Measurements from ENCODE around the gene TSGA10.
"Not testable (repeated sequence)": the region's sequence is repeated elsewhere in the genome, so short reads cannot be mapped to it uniquely, and the experiment has no call there.

The TSGA10 gene

GRCh38 chr2:99081891-99082290, 72.9 kb downstream of the TSGA10 start:
- no peak for DNase-seq (ENCODE audit: insufficient read length, low spot score)
- no peak for FAIRE-seq

GRCh38 chr2:99079226-99079625, 75.5 kb downstream of the TSGA10 start:
- DNase-seq (ENCODE audit: insufficient read length, low spot score) (no peak), FAIRE-seq (no peak)

- FAIRE-seq = no peak
- no peak for DNase-seq (ENCODE audit: insufficient read length, low spot score)
These were observed 82.2 kb downstream of the TSGA10 start for GRCh38 chr2:99072551-99072950.

GRCh38 chr2:99067871-99068625, 86.7 kb downstream of the TSGA10 start:
- FAIRE-seq = peak; percentile 39
- no peak for DNase-seq (ENCODE audit: insufficient read length, low spot score)

- DNase-seq (ENCODE audit: insufficient read length, low spot score) (peak; percentile 19), FAIRE-seq (peak; percentile 94)
These were observed 88.4 kb downstream of the TSGA10 start for GRCh38 chr2:99066075-99066958.

- DNase-seq (ENCODE audit: insufficient read length, low spot score); FAIRE-seq: not testable (repeated sequence)
These were observed 105.6 kb downstream of the TSGA10 start for GRCh38 chr2:99049187-99049586.

- FAIRE-seq; DNase-seq (ENCODE audit: insufficient read length, low spot score): not testable (repeated sequence)
These were observed 113.9 kb downstream of the TSGA10 start for GRCh38 chr2:99040736-99041300.

- FAIRE-seq (no peak), DNase-seq (ENCODE audit: insufficient read length, low spot score) (no peak)
These were observed 118.8 kb downstream of the TSGA10 start for GRCh38 chr2:99035920-99036319.

- no peak for DNase-seq (ENCODE audit: insufficient read length, low spot score)
- FAIRE-seq = no peak
These were observed 122.0 kb downstream of the TSGA10 start for GRCh38 chr2:99032786-99033185.

GRCh38 chr2:99032001-99032400, 122.7 kb downstream of the TSGA10 start:
- FAIRE-seq (no peak), DNase-seq (ENCODE audit: insufficient read length, low spot score) (no peak)

GRCh38 chr2:99031481-99031880, 123.3 kb downstream of the TSGA10 start:
- no peak for DNase-seq (ENCODE audit: insufficient read length, low spot score)
- peak; percentile 11 for FAIRE-seq

GRCh38 chr2:99028558-99028957, 126.2 kb downstream of the TSGA10 start:
- FAIRE-seq = no peak
- DNase-seq (ENCODE audit: insufficient read length, low spot score) = no peak

GRCh38 chr2:99027856-99028255, 126.9 kb downstream of the TSGA10 start:
- no peak for DNase-seq (ENCODE audit: insufficient read length, low spot score)
- FAIRE-seq = no peak

- DNase-seq (ENCODE audit: insufficient read length, low spot score) (no peak), FAIRE-seq (no peak)
These were observed 154.0 kb downstream of the TSGA10 start for GRCh38 chr2:99000708-99001107.

- not testable (repeated sequence) for DNase-seq (ENCODE audit: insufficient read length, low spot score); FAIRE-seq
These were observed 166.0 kb downstream of the TSGA10 start for GRCh38 chr2:98988695-98989094.

- DNase-seq (ENCODE audit: insufficient read length, low spot score) = no peak
- FAIRE-seq = no peak
These were observed 168.7 kb downstream of the TSGA10 start for GRCh38 chr2:98985905-98986666.

- no peak for DNase-seq (ENCODE audit: insufficient read length, low spot score)
- FAIRE-seq = no peak
These were observed 179.1 kb downstream of the TSGA10 start for GRCh38 chr2:98975611-98976010.

- DNase-seq (ENCODE audit: insufficient read length, low spot score) = no peak
- no peak for FAIRE-seq
These were observed 182.1 kb downstream of the TSGA10 start for GRCh38 chr2:98972582-98973167.

GRCh38 chr2:98959810-98960507, 194.8 kb downstream of the TSGA10 start:
- DNase-seq (ENCODE audit: insufficient read length, low spot score) (no peak), FAIRE-seq (no peak)

GRCh38 chr2:98952966-98953365, 201.8 kb downstream of the TSGA10 start:
- no peak for DNase-seq (ENCODE audit: insufficient read length, low spot score)
- FAIRE-seq = no peak

All from GM19239 (cell line).